Fibroblast of pulmonary artery (primary cell): Measurements from ENCODE around the gene SLC16A12.

Experiments used
- DNase-seq: peaks from one replicate; pipeline ENCODE4 v3.0.0-alpha.2; 2010; ENCODE audit warnings: low read depth
- H3K4me3 ChIP-seq: replicated peaks from 2 replicates; pipeline ENCODE4 v1.5.1; 2011; ENCODE audit warnings: low read depth, mild to moderate bottlenecking, control low read depth, low read length, moderate library complexity
- CTCF ChIP-seq: IDR thresholded peaks from 2 replicates; pipeline ENCODE4 v1.5.1; 2011; ENCODE audit warnings: mild to moderate bottlenecking, control low read depth, low read length, inconsistent platforms; ENCODE audit errors: missing control alignments

Gene SLC16A12

GRCh38 chr10:89563311-89563710 lies 27.9 kb upstream of the SLC16A12 start:
- no peak for DNase-seq
- TF ChIP-seq CTCF = no peak
- no peak overlapping the region for H3K4me3 ChIP-seq

- no peak for TF ChIP-seq CTCF
- peak; percentile 37 for DNase-seq
- H3K4me3 ChIP-seq = no peak overlapping the region
Measured at GRCh38 chr10:89556600-89556999, 21.2 kb upstream of the SLC16A12 start.

GRCh38 chr10:89555688-89556445 lies 20.5 kb upstream of the SLC16A12 start:
- H3K4me3 ChIP-seq = no peak overlapping the region
- peak; percentile 47 for DNase-seq
- TF ChIP-seq CTCF = peak; percentile 27

GRCh38 chr10:89554433-89554832 lies 19.0 kb upstream of the SLC16A12 start:
- no peak overlapping the region for H3K4me3 ChIP-seq
- no peak for TF ChIP-seq CTCF
- no peak for DNase-seq

GRCh38 chr10:89553064-89553734 lies 17.8 kb upstream of the SLC16A12 start:
- DNase-seq = peak; percentile 95
- no peak overlapping the region for H3K4me3 ChIP-seq
- TF ChIP-seq CTCF = no peak

- TF ChIP-seq CTCF = no peak
- DNase-seq = no peak
- H3K4me3 ChIP-seq = no peak overlapping the region
Measured at GRCh38 chr10:89552213-89552612, 16.8 kb upstream of the SLC16A12 start.
